ENCODE data around the gene TCP11. TPM values are rescaled to one million over a fixed set of nuclear protein-coding genes. Genes with fewer than 3 reads are reported as not detected.

Gene TCP11
- total RNA-seq, 1 donor from 2014 or later, result not detected

DNA sequence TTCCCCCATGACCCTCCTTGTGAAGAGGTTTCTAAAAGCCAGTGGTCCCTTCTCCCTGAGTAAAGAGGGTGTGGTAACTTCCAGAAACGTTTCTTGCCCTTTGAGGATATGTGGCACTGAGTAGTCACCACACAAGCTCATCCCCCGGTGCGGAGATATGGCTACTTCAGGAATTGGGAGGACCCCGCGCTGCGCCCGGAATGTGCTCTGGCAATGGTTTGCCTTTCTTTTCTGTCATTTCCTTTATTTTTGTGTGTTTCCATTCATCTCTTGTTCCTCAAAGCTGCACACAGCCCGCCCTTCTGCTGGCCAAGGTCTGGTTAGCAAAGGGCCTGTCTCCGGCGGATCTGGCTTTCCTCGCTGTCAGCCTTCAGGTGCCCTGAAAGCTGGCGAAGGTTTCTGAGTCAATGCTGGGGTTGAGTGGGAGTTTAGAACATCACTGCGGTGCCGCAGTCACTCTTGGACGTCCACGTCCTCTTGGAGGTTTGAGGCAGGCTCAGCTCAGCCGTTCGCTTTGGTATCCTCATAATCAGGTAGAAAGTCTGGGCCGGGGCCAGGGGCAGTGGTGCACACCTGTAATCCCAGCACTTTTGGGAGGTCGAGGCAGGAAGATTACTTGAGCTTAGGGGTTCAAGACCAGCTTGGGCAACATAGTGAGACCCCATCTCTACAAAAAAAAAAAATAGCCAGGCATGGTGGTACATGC is 67.2 kb downstream of the TCP11 start:
- TF ChIP-seq, protein P1, sequence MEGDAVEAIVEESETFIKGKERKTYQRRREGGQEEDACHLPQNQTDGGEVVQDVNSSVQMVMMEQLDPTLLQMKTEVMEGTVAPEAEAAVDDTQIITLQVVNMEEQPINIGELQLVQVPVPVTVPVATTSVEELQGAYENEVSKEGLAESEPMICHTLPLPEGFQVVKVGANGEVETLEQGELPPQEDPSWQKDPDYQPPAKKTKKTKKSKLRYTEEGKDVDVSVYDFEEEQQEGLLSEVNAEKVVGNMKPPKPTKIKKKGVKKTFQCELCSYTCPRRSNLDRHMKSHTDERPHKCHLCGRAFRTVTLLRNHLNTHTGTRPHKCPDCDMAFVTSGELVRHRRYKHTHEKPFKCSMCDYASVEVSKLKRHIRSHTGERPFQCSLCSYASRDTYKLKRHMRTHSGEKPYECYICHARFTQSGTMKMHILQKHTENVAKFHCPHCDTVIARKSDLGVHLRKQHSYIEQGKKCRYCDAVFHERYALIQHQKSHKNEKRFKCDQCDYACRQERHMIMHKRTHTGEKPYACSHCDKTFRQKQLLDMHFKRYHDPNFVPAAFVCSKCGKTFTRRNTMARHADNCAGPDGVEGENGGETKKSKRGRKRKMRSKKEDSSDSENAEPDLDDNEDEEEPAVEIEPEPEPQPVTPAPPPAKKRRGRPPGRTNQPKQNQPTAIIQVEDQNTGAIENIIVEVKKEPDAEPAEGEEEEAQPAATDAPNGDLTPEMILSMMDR (IDR thresholded peaks at IDR 0.05; ENCODE audit: borderline replicate concordance), result no peak
- Histone ChIP-seq H3K36me3 (peaks cover 71% of the 10 kb centered on the region), H3K9me3 (replicated peaks) (no peaks in the 10 kb centered on the region), H3K4me3 (no peak overlapping the region), H3K4me1 (peaks cover 9% of the 10 kb centered on the region), H3K27ac (replicated peaks) (no peak overlapping the region), H3K27me3 (ENCODE audit: low read depth) (no peaks in the 10 kb centered on the region)
- DNase-seq, result peak; percentile 7
- intact Hi-C loops (cut with micrococcal nuclease), result no loop called here

DNA sequence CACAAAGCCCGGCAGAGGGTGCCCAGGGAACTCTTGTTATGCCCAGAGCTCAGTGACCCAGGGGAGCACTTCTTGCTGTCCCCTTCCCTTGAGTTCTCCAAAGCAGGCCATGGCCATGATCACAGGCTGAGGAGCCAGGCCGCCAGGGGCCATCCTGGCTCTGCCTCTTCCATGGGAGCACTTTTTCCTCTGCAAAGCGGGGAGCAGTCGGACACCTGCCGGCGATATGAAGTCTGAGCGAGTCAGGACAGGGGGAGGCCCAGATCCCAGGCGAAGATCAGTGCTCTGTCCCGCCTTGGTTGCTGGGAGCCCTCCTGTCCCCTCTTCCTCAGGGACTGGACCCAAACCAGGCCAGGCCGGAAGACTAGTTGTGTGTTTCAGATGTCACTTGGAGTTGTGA is 67.9 kb downstream of the TCP11 start:
- intact Hi-C loops (cut with micrococcal nuclease), result no loop called here
- peak; percentile 5 for DNase-seq
- Histone ChIP-seq H3K9me3 (replicated peaks) (no peaks in the 10 kb centered on the region), H3K27ac (replicated peaks) (no peak overlapping the region), H3K4me3 (no peak overlapping the region), H3K27me3 (ENCODE audit: low read depth) (no peaks in the 10 kb centered on the region), H3K4me1 (peaks cover 16% of the 10 kb centered on the region), H3K36me3 (peaks cover 65% of the 10 kb centered on the region)
- TF ChIP-seq, protein P1 (IDR thresholded peaks at IDR 0.05; ENCODE audit: borderline replicate concordance), result no peak

DNA sequence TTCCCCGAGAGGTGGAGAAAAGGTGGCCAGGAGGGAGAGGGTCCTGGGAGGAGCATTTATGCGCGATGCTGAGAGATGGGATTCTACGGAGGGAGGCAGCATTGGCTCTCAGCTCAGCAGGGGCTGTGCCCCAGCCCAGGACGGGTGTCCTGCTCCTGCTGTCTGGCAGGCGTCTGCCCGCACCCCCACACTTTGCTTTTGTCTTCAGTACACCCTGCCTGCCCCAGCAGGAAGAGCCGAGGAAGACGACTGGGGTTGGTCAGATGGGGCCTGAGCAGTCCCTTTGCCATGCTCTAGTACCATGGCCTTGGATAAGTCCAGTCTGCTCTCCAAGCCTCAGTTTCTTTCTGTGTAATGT is 68.5 kb downstream of the TCP11 start:
- DNase-seq, result peak; percentile 8
- Histone ChIP-seq H3K4me3 (no peak overlapping the region), H3K27ac (replicated peaks) (no peak overlapping the region), H3K4me1 (peaks cover 20% of the 10 kb centered on the region), H3K27me3 (ENCODE audit: low read depth) (no peaks in the 10 kb centered on the region), H3K9me3 (replicated peaks) (no peaks in the 10 kb centered on the region), H3K36me3 (peaks cover 64% of the 10 kb centered on the region)
- intact Hi-C loops (cut with micrococcal nuclease), result no loop called here
- TF ChIP-seq, protein P1 (IDR thresholded peaks at IDR 0.05; ENCODE audit: borderline replicate concordance), result no peak

DNA sequence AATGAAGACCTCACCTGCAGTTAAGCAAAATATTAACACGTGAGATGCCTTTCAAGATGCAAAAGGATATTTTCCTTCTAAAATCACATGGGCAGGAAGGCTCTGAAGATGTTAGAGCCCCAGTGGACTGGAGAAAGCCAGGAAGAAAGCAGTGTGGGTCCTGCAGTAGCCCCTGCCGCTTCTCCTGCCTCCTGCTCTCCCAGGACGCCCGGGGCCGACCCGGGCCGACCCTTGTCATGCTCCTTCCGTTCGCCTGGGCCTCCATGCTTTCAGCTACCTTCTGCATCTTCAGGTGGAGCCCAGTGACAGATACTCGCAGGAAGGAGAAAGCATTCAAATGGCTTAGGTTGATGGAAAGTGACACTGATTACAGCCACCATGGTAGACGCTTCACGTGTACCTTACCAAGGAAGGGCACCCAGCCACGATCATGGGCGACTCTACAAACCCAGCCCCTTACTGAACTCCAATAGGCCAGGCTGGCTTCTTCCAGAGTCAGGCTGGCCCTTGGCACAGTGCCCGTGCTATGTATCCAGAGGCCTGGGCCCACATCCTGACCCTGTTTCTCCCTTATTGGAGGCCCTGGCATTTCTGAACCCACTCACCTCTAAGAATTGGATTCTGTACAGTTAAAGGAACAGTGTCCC is 69.0 kb downstream of the TCP11 start:
- TF ChIP-seq, protein P1 (IDR thresholded peaks at IDR 0.05; ENCODE audit: borderline replicate concordance), result no peak
- H3K9me3 ChIP-seq (replicated peaks), result no peaks in the 10 kb centered on the region
- no peak overlapping the region for H3K27ac ChIP-seq (replicated peaks)
- intact Hi-C loops (cut with micrococcal nuclease), result no loop called here
- H3K4me1 ChIP-seq, result peaks cover 20% of the 10 kb centered on the region
- H3K36me3 ChIP-seq, result peaks cover 62% of the 10 kb centered on the region
- H3K27me3 ChIP-seq (ENCODE audit: low read depth), result no peaks in the 10 kb centered on the region
- peak; percentile 22 for DNase-seq
- no peak overlapping the region for H3K4me3 ChIP-seq

DNA sequence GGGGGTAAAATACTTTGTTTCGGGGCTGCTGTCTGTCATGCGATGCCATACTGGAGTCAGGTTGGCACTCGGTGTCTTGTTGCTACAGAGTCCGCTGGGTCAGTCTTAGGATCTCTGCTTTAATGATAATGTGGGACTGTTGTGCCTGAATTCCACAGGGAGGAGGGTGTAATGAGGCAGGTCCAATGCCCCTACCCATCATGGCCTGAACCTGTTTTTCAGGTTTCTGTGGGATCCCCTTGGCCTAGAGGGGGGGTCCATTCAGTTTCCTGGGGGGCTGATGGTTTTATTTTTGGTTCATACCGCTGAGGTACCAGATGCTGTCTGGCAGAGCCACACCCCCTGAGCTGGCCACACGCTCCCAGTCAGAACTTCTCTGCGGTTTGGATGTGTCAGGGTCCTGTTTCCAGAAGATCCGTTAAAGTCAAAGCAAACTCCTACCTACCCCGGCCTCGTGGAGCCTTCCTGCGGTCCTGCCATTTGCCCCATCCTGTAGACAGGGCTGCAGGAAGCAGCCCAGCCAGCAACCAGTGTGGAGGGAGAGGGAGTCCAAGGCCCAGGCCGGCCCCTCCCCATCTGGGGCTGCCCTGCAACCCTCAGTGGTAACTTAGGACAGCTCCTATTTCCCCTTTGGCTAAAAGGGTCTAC is 69.7 kb downstream of the TCP11 start:
- Histone ChIP-seq H3K27me3 (ENCODE audit: low read depth) (no peaks in the 10 kb centered on the region), H3K4me1 (peaks cover 20% of the 10 kb centered on the region), H3K36me3 (peaks cover 62% of the 10 kb centered on the region), H3K9me3 (replicated peaks) (no peaks in the 10 kb centered on the region), H3K4me3 (no peak overlapping the region), H3K27ac (replicated peaks) (no peak overlapping the region)
- TF ChIP-seq, protein P1 (IDR thresholded peaks at IDR 0.05; ENCODE audit: borderline replicate concordance), result no peak
- intact Hi-C loops (cut with micrococcal nuclease), result no loop called here
- no peak for DNase-seq
